ENCODE data around the gene NTSR1. TPM values are rescaled to one million over a fixed set of nuclear protein-coding genes. Genes with fewer than 3 reads are reported as not detected.

The NTSR1 gene
- total and polyA plus RNA-seq, 2 experiments from 2014 or later: 0.15 to 1.4 TPM

GRCh38 chr20:62742979-62743776 lies 34.5 kb downstream of the NTSR1 start:
- Histone ChIP-seq H3K27me3 (ENCODE audit: insufficient read depth) (no peaks in the 10 kb centered on the region), H3K27ac (ENCODE audit: low read depth) (no peak overlapping the region), H3K79me2 (replicated peaks; ENCODE audit: insufficient read depth) (no peaks in the 10 kb centered on the region), H3K4me2 (no peak overlapping the region), H3K9me2 (ENCODE audit: insufficient read depth) (0 out of 2 replicates have a peak, but pooled peaks cover 3% of the 10 kb centered on the region), H4K20me1 (replicated peaks; ENCODE audit: insufficient read depth) (no peaks in the 10 kb centered on the region), H3K4me3 (no peak overlapping the region), H3K36me3 (ENCODE audit: insufficient read depth) (no peaks in the 10 kb centered on the region), H3F3A (replicated peaks; ENCODE audit: low read depth) (0 out of 2 replicates have a peak, but pooled peaks cover 3% of the 10 kb centered on the region), H3K4me1 (ENCODE audit: insufficient read depth) (no peaks in the 10 kb centered on the region), H2AFZ (no peak overlapping the region)
- H3K9me3 Mint-ChIP-seq: no peaks in the 10 kb centered on the region
- no peak overlapping the region for H3K27ac Mint-ChIP-seq
- TF ChIP-seq STAT1 (IDR thresholded peaks at IDR 0.05; ENCODE audit: unreplicated experiment) (no peak), EZH2 (IDR thresholded peaks at IDR 0.05; ENCODE audit: low read depth, unreplicated experiment) (no peak), CREB1 (CRISPR knock-in tag; IDR thresholded peaks at IDR 0.05; ENCODE audit: low read depth) (no peak), ZNF331 (CRISPR knock-in tag; IDR thresholded peaks at IDR 0.05; ENCODE audit: low read depth) (no peak), JUNB (IDR thresholded peaks at IDR 0.05; ENCODE audit: unreplicated experiment) (no peak)
- peaks cover 18% of the 10 kb centered on the region for H3K4me1 Mint-ChIP-seq
- H3K36me3 Mint-ChIP-seq (ENCODE audit: low read depth): no peaks in the 10 kb centered on the region
- no peak for ATAC-seq
- DNase-seq (ENCODE audit: low spot score): no peak
- H3K4me3 Mint-ChIP-seq: no peak overlapping the region; the same call in 2 of the 3 replicates
- peaks cover 11% of the 10 kb centered on the region for H3K27me3 Mint-ChIP-seq (ENCODE audit: insufficient read depth, low read depth, poor library complexity)

- H3K27ac Mint-ChIP-seq: no peak overlapping the region
Measured at GRCh38 chr20:62743777-62744317, 35.2 kb downstream of the NTSR1 start.

More at GRCh38 chr20:62743777-62744317, 35.2 kb downstream of the NTSR1 start:
- no peaks in the 10 kb centered on the region for H3K79me2 ChIP-seq (replicated peaks; ENCODE audit: insufficient read depth)
- no peak overlapping the region for H3K4me2 ChIP-seq
- no peak overlapping the region for H2AFZ ChIP-seq
- no peak for TF ChIP-seq POLR2AphosphoS5 (IDR thresholded peaks at IDR 0.05; ENCODE audit: low read depth)
- no peak for TF ChIP-seq NANOG (IDR thresholded peaks at IDR 0.05; ENCODE audit: borderline replicate concordance)
- no peak for TF ChIP-seq ZNF462 (CRISPR knock-in tag; IDR thresholded peaks at IDR 0.05)
- no peak for TF ChIP-seq ZNF331 (CRISPR knock-in tag; IDR thresholded peaks at IDR 0.05; ENCODE audit: low read depth)
- no peak for TF ChIP-seq JUNB (IDR thresholded peaks at IDR 0.05; ENCODE audit: unreplicated experiment)
- no peak for TF ChIP-seq CTCF (conservative IDR thresholded peaks at IDR 0.05; ENCODE audit: low read depth in 2 of 2)
- H3K27ac ChIP-seq (ENCODE audit: low read depth): no peak overlapping the region
- H3K4me3 ChIP-seq: no peak overlapping the region
- H3K4me1 ChIP-seq (ENCODE audit: insufficient read depth): no peaks in the 10 kb centered on the region
- H4K20me1 ChIP-seq (replicated peaks; ENCODE audit: insufficient read depth): no peaks in the 10 kb centered on the region
- no peaks in the 10 kb centered on the region for H3K9me3 Mint-ChIP-seq
- peaks cover 11% of the 10 kb centered on the region for H3K27me3 Mint-ChIP-seq (ENCODE audit: insufficient read depth, low read depth, poor library complexity)
- no peaks in the 10 kb centered on the region for H3K36me3 Mint-ChIP-seq (ENCODE audit: low read depth)
- 0 out of 2 replicates have a peak, but pooled peaks cover 3% of the 10 kb centered on the region for H3F3A ChIP-seq (replicated peaks; ENCODE audit: low read depth)
- DNase-seq (ENCODE audit: low spot score) (no peak), ATAC-seq (no peak)
- H3K36me3 ChIP-seq (ENCODE audit: insufficient read depth): no peaks in the 10 kb centered on the region
- no peaks in the 10 kb centered on the region for H3K27me3 ChIP-seq (ENCODE audit: insufficient read depth)
- peaks cover 18% of the 10 kb centered on the region for H3K4me1 Mint-ChIP-seq
- no peak overlapping the region for H3K4me3 Mint-ChIP-seq
- H3K9me2 ChIP-seq (ENCODE audit: insufficient read depth): 0 out of 2 replicates have a peak, but pooled peaks cover 3% of the 10 kb centered on the region

All from GM23338 (cell line).